OCI-LY1 (cell line): ENCODE measurements around the gene NFU1.

Experiments used
- H2AFZ ChIP-seq: fragments of 200-600 bp; sonication (generic), shearing (Covaris generic); 2 replicates; pipeline ENCODE4 v1.6.0; 2014; ENCODE audit warnings: antibody characterized with exemption, mild to moderate bottlenecking, low read length
- H3F3A ChIP-seq: fragments of 200-600 bp; sonication (generic), shearing (Covaris generic); 2 replicates; pipeline ENCODE4 v1.6.0; 2014; ENCODE audit warnings: mild to moderate bottlenecking, antibody characterized with exemption, low read length, moderate library complexity; ENCODE audit not compliant: insufficient read depth
- H3K27ac ChIP-seq: fragments of 200-600 bp; sonication (generic); 2 replicates; pipeline ENCODE4 v1.5.1; 2014; ENCODE audit warnings: low read length, mixed run types, mild to moderate bottlenecking, low read depth; ENCODE audit not compliant: poor library complexity, severe bottlenecking
- H3K27me3 ChIP-seq: fragments of 200-600 bp; sonication (generic); 2 replicates; pipeline ENCODE4 v1.6.0; 2014; ENCODE audit warnings: antibody characterized with exemption, mild to moderate bottlenecking, low read length, moderate library complexity; ENCODE audit not compliant: insufficient read depth
- H3K36me3 ChIP-seq: fragments of 200-600 bp; sonication (generic); 2 replicates; pipeline ENCODE4 v1.6.1; 2014; ENCODE audit warnings: mild to moderate bottlenecking, antibody characterized with exemption, low read length, moderate library complexity, mixed read lengths; ENCODE audit not compliant: insufficient read depth
- H3K4me1 ChIP-seq: fragments of 200-600 bp; sonication (generic); 2 replicates; pipeline ENCODE4 v1.5.1; 2014; ENCODE audit warnings: mild to moderate bottlenecking, low read length, moderate library complexity; ENCODE audit not compliant: insufficient read depth, severe bottlenecking
- H3K4me2 ChIP-seq: fragments of 200-600 bp; sonication (generic), shearing (Covaris generic); 2 replicates; pipeline ENCODE4 v1.6.1; 2014; ENCODE audit warnings: low read length
- H3K4me3 ChIP-seq: fragments of 200-600 bp; sonication (generic); 2 replicates; pipeline ENCODE4 v1.5.1; 2014; ENCODE audit warnings: low read length, low read depth, mild to moderate bottlenecking, mixed read lengths; ENCODE audit not compliant: poor library complexity, severe bottlenecking
- H3K79me2 ChIP-seq: fragments of 200-600 bp; shearing (Covaris generic); 2 replicates; pipeline ENCODE4 v1.6.1; 2016; ENCODE audit warnings: mixed run types, low read length, mixed read lengths; ENCODE audit not compliant: insufficient read depth
- H3K9ac ChIP-seq: fragments of 200-600 bp; sonication (generic), shearing (Covaris generic); 2 replicates; pipeline ENCODE4 v1.6.1; 2014; ENCODE audit warnings: mild to moderate bottlenecking, low read length, mixed read lengths
- H3K9me2 ChIP-seq: fragments of 200-600 bp; sonication (generic), shearing (Covaris generic); 2 replicates; pipeline ENCODE4 v1.6.1; 2014; ENCODE audit warnings: low read depth, mild to moderate bottlenecking, low read length, mixed read lengths
- H3K9me3 ChIP-seq: fragments of 200-600 bp; shearing (Covaris generic); 2 replicates; pipeline ENCODE4 v1.6.1; 2014; ENCODE audit warnings: low read length, mixed read lengths
- H4K20me1 ChIP-seq: fragments of 200-600 bp; sonication (generic), shearing (Covaris generic); 2 replicates; pipeline ENCODE4 v1.6.0; 2016; ENCODE audit warnings: mild to moderate bottlenecking, low read length; ENCODE audit not compliant: insufficient read depth
- EZH2 ChIP-seq: fragments of 200-600 bp; sonication (generic), shearing (Covaris generic); IDR thresholded peaks from 2 replicates; pipeline ENCODE4 v1.8.0; 2017; ENCODE audit warnings: borderline replicate concordance, mixed run types, mild to moderate bottlenecking, antibody characterized with exemption, low read length, moderate library complexity, mixed read lengths
- TF ChIP-seq, protein P1 (sequence below): fragments of 200-600 bp; sonication (generic), shearing (Covaris generic); IDR thresholded peaks from 2 replicates; pipeline ENCODE4 v1.5.1; 2017; ENCODE audit warnings: mild to moderate bottlenecking, antibody characterized with exemption, low read length, moderate library complexity, mixed read lengths

Gene NFU1

DNA sequence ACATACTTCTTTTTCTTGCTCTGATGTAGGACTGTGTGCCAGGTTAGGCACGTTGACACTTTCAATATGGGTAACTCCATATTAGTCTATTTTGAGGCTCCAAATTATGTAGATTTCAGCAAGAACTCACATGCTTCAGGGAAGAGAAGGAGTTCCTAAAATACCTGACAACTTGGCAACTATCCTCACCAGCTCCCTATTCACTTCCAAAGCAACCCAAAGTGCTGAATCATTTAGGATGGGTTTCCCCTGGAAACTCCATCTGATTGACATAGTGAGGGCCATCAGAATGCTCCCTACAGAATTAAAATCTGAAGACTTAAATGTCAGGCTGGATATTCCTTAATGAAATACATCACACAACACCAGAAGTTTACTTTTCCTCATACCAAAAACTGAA is 32.5 kb upstream of the NFU1 start:
- H3K9ac ChIP-seq, result no peak overlapping the region
- H3K27ac ChIP-seq, result no peak overlapping the region
- H3K4me3 ChIP-seq, result no peak overlapping the region
- no peaks in the 10 kb centered on the region for H3K9me3 ChIP-seq
- H3K79me2 ChIP-seq, result no peaks in the 10 kb centered on the region
- TF ChIP-seq EZH2, result no peak
- TF ChIP-seq, protein P1, sequence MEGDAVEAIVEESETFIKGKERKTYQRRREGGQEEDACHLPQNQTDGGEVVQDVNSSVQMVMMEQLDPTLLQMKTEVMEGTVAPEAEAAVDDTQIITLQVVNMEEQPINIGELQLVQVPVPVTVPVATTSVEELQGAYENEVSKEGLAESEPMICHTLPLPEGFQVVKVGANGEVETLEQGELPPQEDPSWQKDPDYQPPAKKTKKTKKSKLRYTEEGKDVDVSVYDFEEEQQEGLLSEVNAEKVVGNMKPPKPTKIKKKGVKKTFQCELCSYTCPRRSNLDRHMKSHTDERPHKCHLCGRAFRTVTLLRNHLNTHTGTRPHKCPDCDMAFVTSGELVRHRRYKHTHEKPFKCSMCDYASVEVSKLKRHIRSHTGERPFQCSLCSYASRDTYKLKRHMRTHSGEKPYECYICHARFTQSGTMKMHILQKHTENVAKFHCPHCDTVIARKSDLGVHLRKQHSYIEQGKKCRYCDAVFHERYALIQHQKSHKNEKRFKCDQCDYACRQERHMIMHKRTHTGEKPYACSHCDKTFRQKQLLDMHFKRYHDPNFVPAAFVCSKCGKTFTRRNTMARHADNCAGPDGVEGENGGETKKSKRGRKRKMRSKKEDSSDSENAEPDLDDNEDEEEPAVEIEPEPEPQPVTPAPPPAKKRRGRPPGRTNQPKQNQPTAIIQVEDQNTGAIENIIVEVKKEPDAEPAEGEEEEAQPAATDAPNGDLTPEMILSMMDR, result no peak
- H3F3A ChIP-seq, result no peaks in the 10 kb centered on the region
- H3K27me3 ChIP-seq, result no peaks in the 10 kb centered on the region
- H3K4me1 ChIP-seq, result no peaks in the 10 kb centered on the region
- no peak overlapping the region for H2AFZ ChIP-seq
- no peaks in the 10 kb centered on the region for H4K20me1 ChIP-seq
- no peaks in the 10 kb centered on the region for H3K36me3 ChIP-seq
- no peak overlapping the region for H3K4me2 ChIP-seq
- H3K9me2 ChIP-seq, result no peaks in the 10 kb centered on the region

DNA sequence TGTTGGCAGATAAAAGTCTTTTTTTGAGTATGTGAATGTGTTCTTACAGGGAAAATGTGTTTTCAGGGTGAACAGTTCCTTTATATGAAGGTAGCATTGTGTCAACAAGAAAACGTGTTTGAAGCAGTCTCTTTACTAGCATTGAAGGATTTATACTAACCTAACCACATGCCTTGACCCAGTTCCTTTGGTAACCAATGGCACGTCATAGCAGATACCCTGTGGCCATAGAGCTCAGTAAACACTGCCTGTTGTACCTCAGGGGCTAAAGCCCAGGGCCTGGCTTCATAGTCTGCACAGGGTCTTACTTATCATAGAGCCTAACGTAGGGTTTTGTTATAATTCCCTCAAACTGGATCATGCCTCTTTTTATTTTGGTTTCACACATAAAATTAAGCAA is 32.1 kb upstream of the NFU1 start:
- TF ChIP-seq, protein P1, result no peak
- no peak for TF ChIP-seq EZH2
- no peak overlapping the region for H3K4me2 ChIP-seq
- H3K27ac ChIP-seq, result no peak overlapping the region
- no peaks in the 10 kb centered on the region for H3K4me1 ChIP-seq
- H3K9ac ChIP-seq, result no peak overlapping the region
- H3K27me3 ChIP-seq, result no peaks in the 10 kb centered on the region
- H3K36me3 ChIP-seq, result no peaks in the 10 kb centered on the region
- no peaks in the 10 kb centered on the region for H3K9me2 ChIP-seq
- no peaks in the 10 kb centered on the region for H3F3A ChIP-seq
- H3K9me3 ChIP-seq, result no peaks in the 10 kb centered on the region
- no peaks in the 10 kb centered on the region for H3K79me2 ChIP-seq
- H3K4me3 ChIP-seq, result no peak overlapping the region
- H4K20me1 ChIP-seq, result no peaks in the 10 kb centered on the region
- no peak overlapping the region for H2AFZ ChIP-seq

GRCh38 chr2:69466728-69467127 is 29.5 kb upstream of the NFU1 start:
- H3K9me2 ChIP-seq, result no peaks in the 10 kb centered on the region
- no peaks in the 10 kb centered on the region for H4K20me1 ChIP-seq
- no peak overlapping the region for H3K4me2 ChIP-seq
- no peaks in the 10 kb centered on the region for H3K36me3 ChIP-seq
- no peaks in the 10 kb centered on the region for H3K79me2 ChIP-seq
- H2AFZ ChIP-seq, result no peak overlapping the region
- no peak for TF ChIP-seq EZH2
- TF ChIP-seq, protein P1, result no peak
- H3K4me1 ChIP-seq, result no peaks in the 10 kb centered on the region
- H3K27ac ChIP-seq, result no peak overlapping the region
- H3F3A ChIP-seq, result no peaks in the 10 kb centered on the region
- H3K9ac ChIP-seq, result no peak overlapping the region
- H3K4me3 ChIP-seq, result no peak overlapping the region
- H3K9me3 ChIP-seq, result no peaks in the 10 kb centered on the region
- no peaks in the 10 kb centered on the region for H3K27me3 ChIP-seq
